ENCODE results near the gene TREML2. TPM values are rescaled to one million over a fixed set of nuclear protein-coding genes. Genes with fewer than 3 reads are reported as not detected.
"Not testable (repeated sequence)": the region's sequence is repeated elsewhere in the genome, so short reads cannot be mapped to it uniquely, and the experiment has no call there.

The TREML2 gene
- total and polyA plus RNA-seq, 2 of the 8 experiments (the other 6 are each of a cell fraction or from before 2014, with no cell fraction given), result 0.09 to 0.18 TPM

DNA sequence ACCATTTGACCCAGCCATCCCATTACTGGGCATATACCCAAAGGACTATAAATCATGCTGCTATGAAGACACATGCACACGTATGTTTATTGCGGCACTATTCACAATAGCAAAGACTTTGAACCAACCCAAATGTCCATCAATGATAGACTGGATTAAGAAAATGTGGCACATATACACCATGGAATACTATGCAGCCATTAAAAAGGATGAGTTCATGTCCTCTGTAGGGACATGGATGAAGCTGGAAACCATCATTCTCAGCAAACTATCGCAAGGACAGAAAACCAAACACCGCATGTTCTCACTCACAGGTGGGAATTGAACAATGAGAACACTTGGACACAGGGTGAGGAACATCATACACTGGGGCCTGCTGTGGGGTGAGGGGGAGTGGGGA lies 45.6 kb upstream of the TREML2 start:
- H3K36me3 ChIP-seq (ENCODE audit: control insufficient read depth in 2 of 4, insufficient read depth in 4 of 4, low read length in 3 of 4); H3K56ac ChIP-seq (replicated peaks; ENCODE audit: insufficient read length, low read depth, low read length); H3K14ac ChIP-seq (ENCODE audit: insufficient read length); H3K23me2 ChIP-seq (ENCODE audit: low read depth, low read length); H3K4ac ChIP-seq (replicated peaks; ENCODE audit: insufficient read length, low read depth, low read length); H4K91ac ChIP-seq (replicated peaks; ENCODE audit: insufficient read length, low read length); H4K20me1 ChIP-seq (replicated peaks in 1 of 2; ENCODE audit: control insufficient read depth in 1 of 2, insufficient read depth in 2 of 2, low read length in 2 of 2); H2BK12ac ChIP-seq (ENCODE audit: low read depth, low read length); H2BK20ac ChIP-seq (ENCODE audit: low read length); H3K4me1 ChIP-seq (replicated peaks in 1 of 4; ENCODE audit: control insufficient read depth in 3 of 4, insufficient read depth in 4 of 4, low read length in 3 of 4); H2AK5ac ChIP-seq (ENCODE audit: low read depth, low read length); H3K9me3 ChIP-seq (ENCODE audit: insufficient read depth in 2 of 2, low read depth in 1 of 2, low read length in 1 of 2); H2BK5ac ChIP-seq (ENCODE audit: low read depth, low read length); H4K8ac ChIP-seq (ENCODE audit: extremely low read depth, insufficient read depth, low read length); H3K27ac ChIP-seq (ENCODE audit: low read depth, low read length); H3K27me3 ChIP-seq (replicated peaks in 1 of 4; ENCODE audit: control insufficient read depth in 3 of 4, extremely low read depth in 1 of 4, insufficient read depth in 3 of 4, low read length in 3 of 4); POLR2A ChIA-PET (ENCODE audit: partially characterized antibody); H3K79me2 ChIP-seq (ENCODE audit: control insufficient read depth in 1 of 2, insufficient read depth in 2 of 2, low read length in 2 of 2); H3K23ac ChIP-seq (ENCODE audit: insufficient read length); H2BK15ac ChIP-seq (ENCODE audit: low read length); H3K4me3 ChIP-seq (ENCODE audit: extremely low read depth in 1 of 4, insufficient read depth in 2 of 4, low read depth in 3 of 4, low read length in 4 of 4); H2AFZ ChIP-seq (ENCODE audit: low read length); H4K5ac ChIP-seq (ENCODE audit: insufficient read length, low read depth, low read length); H3K4me2 ChIP-seq (ENCODE audit: insufficient read depth in 1 of 2, low read depth in 2 of 2, low read length in 2 of 2); CTCF ChIA-PET (ENCODE audit: partially characterized antibody); H2BK120ac ChIP-seq (replicated peaks; ENCODE audit: low read depth, low read length); DNase-seq (ENCODE audit: low read depth in 1 of 2, low spot score in 2 of 2); H3K18ac ChIP-seq (ENCODE audit: extremely low read depth, low read length); FAIRE-seq; H3K79me1 ChIP-seq (ENCODE audit: low read depth, low read length); H3K9ac ChIP-seq (replicated peaks in 1 of 4; ENCODE audit: extremely low read depth in 1 of 4, low read depth in 3 of 4, low read length in 3 of 4): not testable (repeated sequence)
- WGBS, 2 experiments (ENCODE audit: extremely low coverage in 1 of 2, insufficient coverage in 1 of 2, insufficient read length in 1 of 2, insufficient replicate concordance in 2 of 2, low coverage in 1 of 2, low lambda C conversion rate in 2 of 2, missing lambda C conversion rate in 1 of 2), result 93% methylated on average over 4 of the region's 4 CpGs; no CpG with 5 or more reads in 1 of the 2 experiments
